ENCODE data around the gene PDCD5.

Gene PDCD5

GRCh38 chr19:32599736-32600157, 18.8 kb downstream of the PDCD5 start:
- Mint-ChIP-seq H3K4me3 (no peak overlapping the region), H3K27ac (no peak overlapping the region), H3K27me3 (ENCODE audit: low read depth) (no peaks in the 10 kb centered on the region), H3K4me1 (ENCODE audit: low read depth) (peaks cover 4% of the 10 kb centered on the region), H3K36me3 (ENCODE audit: low read depth) (peaks cover 21% of the 10 kb centered on the region), H3K9me3 (no peaks in the 10 kb centered on the region)

- peaks cover 12% of the 10 kb centered on the region for H3K36me3 Mint-ChIP-seq (ENCODE audit: low read depth)
- no peak overlapping the region for H3K27ac Mint-ChIP-seq
- H3K4me3 Mint-ChIP-seq: no peak overlapping the region
- no peaks in the 10 kb centered on the region for H3K9me3 Mint-ChIP-seq
- peaks cover 4% of the 10 kb centered on the region for H3K4me1 Mint-ChIP-seq (ENCODE audit: low read depth)
- no peaks in the 10 kb centered on the region for H3K27me3 Mint-ChIP-seq (ENCODE audit: low read depth)
These were observed 23.0 kb downstream of the PDCD5 start for GRCh38 chr19:32603961-32604360.

- no peak overlapping the region for H3K27ac Mint-ChIP-seq
- no peaks in the 10 kb centered on the region for H3K9me3 Mint-ChIP-seq
- no peaks in the 10 kb centered on the region for H3K27me3 Mint-ChIP-seq (ENCODE audit: low read depth)
- H3K36me3 Mint-ChIP-seq (ENCODE audit: low read depth): peaks cover 12% of the 10 kb centered on the region
- H3K4me3 Mint-ChIP-seq: no peak overlapping the region
- peaks cover 2% of the 10 kb centered on the region for H3K4me1 Mint-ChIP-seq (ENCODE audit: low read depth)
These were observed 24.6 kb downstream of the PDCD5 start for GRCh38 chr19:32605544-32605943.

- Mint-ChIP-seq H3K4me1 (ENCODE audit: low read depth) (peaks cover 2% of the 10 kb centered on the region), H3K27me3 (ENCODE audit: low read depth) (no peaks in the 10 kb centered on the region), H3K36me3 (ENCODE audit: low read depth) (peaks cover 12% of the 10 kb centered on the region), H3K27ac (no peak overlapping the region), H3K9me3 (no peaks in the 10 kb centered on the region), H3K4me3 (no peak overlapping the region)
These were observed 25.3 kb downstream of the PDCD5 start for GRCh38 chr19:32606289-32606688.

GRCh38 chr19:32607479-32607878, 26.5 kb downstream of the PDCD5 start:
- H3K36me3 Mint-ChIP-seq (ENCODE audit: low read depth): peaks cover 13% of the 10 kb centered on the region
- H3K4me3 Mint-ChIP-seq: no peak overlapping the region
- no peaks in the 10 kb centered on the region for H3K27me3 Mint-ChIP-seq (ENCODE audit: low read depth)
- peaks cover 2% of the 10 kb centered on the region for H3K4me1 Mint-ChIP-seq (ENCODE audit: low read depth)
- H3K27ac Mint-ChIP-seq: no peak overlapping the region
- H3K9me3 Mint-ChIP-seq: no peaks in the 10 kb centered on the region

DNA sequence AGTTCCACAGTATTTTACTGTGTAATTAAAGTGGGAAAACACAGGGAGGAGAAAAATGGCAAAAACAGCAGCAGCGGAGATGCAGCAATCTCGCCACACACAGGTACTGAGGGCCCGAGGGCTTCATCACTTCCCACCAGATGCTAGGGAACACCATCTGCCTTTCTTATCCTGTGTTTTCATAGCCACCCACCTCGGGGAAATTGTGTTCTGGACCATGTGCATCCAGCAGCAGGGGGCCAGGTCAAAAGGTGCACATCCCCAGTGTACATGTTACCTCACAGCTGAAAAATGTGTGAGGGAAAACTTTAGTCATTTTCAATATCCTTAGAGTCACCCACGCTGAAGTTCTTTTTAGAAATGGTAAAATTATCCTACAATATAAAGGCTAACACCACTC, 30.2 kb downstream of the PDCD5 start:
- Mint-ChIP-seq H3K4me3 (no peak overlapping the region), H3K27ac (no peak overlapping the region), H3K9me3 (no peaks in the 10 kb centered on the region), H3K27me3 (ENCODE audit: low read depth) (no peaks in the 10 kb centered on the region), H3K4me1 (ENCODE audit: low read depth) (peaks cover 2% of the 10 kb centered on the region), H3K36me3 (ENCODE audit: low read depth) (peaks cover 23% of the 10 kb centered on the region)

- no peaks in the 10 kb centered on the region for H3K27me3 Mint-ChIP-seq (ENCODE audit: low read depth)
- H3K4me3 Mint-ChIP-seq: no peak overlapping the region
- peaks cover 2% of the 10 kb centered on the region for H3K4me1 Mint-ChIP-seq (ENCODE audit: low read depth)
- peaks cover 24% of the 10 kb centered on the region for H3K36me3 Mint-ChIP-seq (ENCODE audit: low read depth)
- no peak overlapping the region for H3K27ac Mint-ChIP-seq
- no peaks in the 10 kb centered on the region for H3K9me3 Mint-ChIP-seq
These were observed 32.0 kb downstream of the PDCD5 start for GRCh38 chr19:32613008-32613407.

DNA sequence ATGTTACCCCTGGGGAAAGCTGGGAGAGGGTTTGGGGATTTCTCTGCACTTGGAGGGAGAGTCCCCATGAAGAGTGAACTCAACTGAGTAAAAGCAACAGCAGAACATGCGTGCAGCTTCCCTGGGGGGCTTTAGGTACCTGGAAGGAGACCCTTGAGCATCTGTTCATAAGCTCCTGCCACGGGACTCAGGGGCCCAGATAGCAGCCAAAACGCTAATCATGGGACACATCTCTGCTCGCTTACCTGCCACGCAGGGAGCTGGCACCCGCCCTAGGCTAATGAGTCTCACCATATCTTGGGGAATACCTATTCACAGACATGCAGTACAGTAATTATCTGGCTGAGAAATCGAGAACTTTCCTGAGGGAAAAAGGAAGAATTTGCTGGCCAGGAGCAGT, 33.9 kb downstream of the PDCD5 start:
- Mint-ChIP-seq H3K9me3 (no peaks in the 10 kb centered on the region), H3K27ac (no peak overlapping the region), H3K27me3 (ENCODE audit: low read depth) (no peaks in the 10 kb centered on the region), H3K4me3 (no peak overlapping the region), H3K36me3 (ENCODE audit: low read depth) (peaks cover 25% of the 10 kb centered on the region), H3K4me1 (ENCODE audit: low read depth) (no peaks in the 10 kb centered on the region)

GRCh38 chr19:32615569-32615968, 34.6 kb downstream of the PDCD5 start:
- H3K27me3 Mint-ChIP-seq (ENCODE audit: low read depth): no peaks in the 10 kb centered on the region
- no peaks in the 10 kb centered on the region for H3K4me1 Mint-ChIP-seq (ENCODE audit: low read depth)
- peaks cover 25% of the 10 kb centered on the region for H3K36me3 Mint-ChIP-seq (ENCODE audit: low read depth)

GRCh38 chr19:32619051-32619685, 38.2 kb downstream of the PDCD5 start:
- H3K9me3 Mint-ChIP-seq: no peaks in the 10 kb centered on the region
- peaks cover 23% of the 10 kb centered on the region for H3K36me3 Mint-ChIP-seq (ENCODE audit: low read depth)

More at GRCh38 chr19:32615569-32615968, 34.6 kb downstream of the PDCD5 start:
- Mint-ChIP-seq H3K9me3 (no peaks in the 10 kb centered on the region), H3K4me3 (no peak overlapping the region), H3K27ac (no peak overlapping the region)

GRCh38 chr19:32622002-32622401, 41.0 kb downstream of the PDCD5 start:
- Mint-ChIP-seq H3K4me1 (ENCODE audit: low read depth) (no peaks in the 10 kb centered on the region), H3K9me3 (no peaks in the 10 kb centered on the region), H3K27me3 (ENCODE audit: low read depth) (no peaks in the 10 kb centered on the region), H3K4me3 (no peak overlapping the region), H3K27ac (no peak overlapping the region), H3K36me3 (ENCODE audit: low read depth) (peaks cover 19% of the 10 kb centered on the region)

More at GRCh38 chr19:32619051-32619685, 38.2 kb downstream of the PDCD5 start:
- Mint-ChIP-seq H3K27me3 (ENCODE audit: low read depth) (no peaks in the 10 kb centered on the region), H3K4me3 (no peak overlapping the region), H3K27ac (no peak overlapping the region), H3K4me1 (ENCODE audit: low read depth) (no peaks in the 10 kb centered on the region)

GRCh38 chr19:32624410-32624809, 43.4 kb downstream of the PDCD5 start:
- H3K4me3 Mint-ChIP-seq: no peak overlapping the region
- H3K9me3 Mint-ChIP-seq: no peaks in the 10 kb centered on the region
- no peaks in the 10 kb centered on the region for H3K4me1 Mint-ChIP-seq (ENCODE audit: low read depth)
- no peaks in the 10 kb centered on the region for H3K27me3 Mint-ChIP-seq (ENCODE audit: low read depth)
- H3K36me3 Mint-ChIP-seq (ENCODE audit: low read depth): peaks cover 16% of the 10 kb centered on the region
- H3K27ac Mint-ChIP-seq: no peak overlapping the region

DNA sequence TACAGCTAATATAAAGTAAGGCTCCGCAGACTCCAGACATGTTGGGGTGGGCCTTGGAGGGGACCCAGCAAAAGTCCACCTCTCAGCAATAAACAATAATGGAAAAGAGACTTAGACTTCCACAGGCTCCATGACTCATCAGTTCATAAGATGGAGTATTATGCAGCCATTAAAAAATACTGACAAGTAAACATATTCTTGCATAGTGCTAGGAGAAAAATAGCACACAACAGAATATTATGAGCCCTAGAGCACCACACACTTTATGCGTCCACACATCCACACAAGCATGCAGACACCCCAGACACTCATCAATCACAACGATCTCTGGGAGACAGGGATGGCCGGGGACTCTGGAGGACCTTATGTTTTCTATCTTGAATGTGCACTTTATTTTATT, 46.0 kb downstream of the PDCD5 start:
- H3K4me1 Mint-ChIP-seq (ENCODE audit: low read depth): no peaks in the 10 kb centered on the region
- H3K27me3 Mint-ChIP-seq (ENCODE audit: low read depth): no peaks in the 10 kb centered on the region
- H3K36me3 Mint-ChIP-seq (ENCODE audit: low read depth): peaks cover 12% of the 10 kb centered on the region
- H3K4me3 Mint-ChIP-seq: no peak overlapping the region
- H3K27ac Mint-ChIP-seq: no peak overlapping the region
- no peaks in the 10 kb centered on the region for H3K9me3 Mint-ChIP-seq

DNA sequence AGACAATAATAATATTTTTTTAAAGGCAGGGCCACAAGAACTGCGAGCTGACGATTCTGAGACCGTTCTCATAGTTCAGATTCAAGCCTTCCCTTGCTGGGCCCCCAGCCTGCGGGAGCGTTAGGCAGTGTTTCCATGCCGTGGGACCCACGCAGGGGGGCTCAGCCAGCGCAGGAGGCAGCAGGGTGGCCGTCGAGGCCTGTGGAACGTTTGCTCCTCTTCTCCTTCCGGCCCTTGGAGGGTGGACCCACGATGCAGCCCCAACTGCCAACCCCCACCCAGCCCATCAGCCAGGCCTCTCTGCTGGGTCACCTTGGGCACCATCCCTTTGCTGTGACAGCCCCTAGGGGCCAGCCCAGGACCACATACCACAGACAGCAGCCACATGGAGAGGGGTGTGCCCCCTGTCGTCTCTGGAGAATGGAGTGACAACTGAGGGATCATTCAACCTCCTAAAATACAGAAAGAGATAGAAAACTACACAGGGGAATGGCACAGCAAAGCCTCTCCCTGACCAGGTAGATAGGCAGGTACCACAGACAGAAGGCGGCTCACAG, 46.8 kb downstream of the PDCD5 start:
- Mint-ChIP-seq H3K9me3 (no peaks in the 10 kb centered on the region), H3K27me3 (ENCODE audit: low read depth) (no peaks in the 10 kb centered on the region), H3K4me3 (no peak overlapping the region), H3K27ac (no peak overlapping the region), H3K4me1 (ENCODE audit: low read depth) (no peaks in the 10 kb centered on the region), H3K36me3 (ENCODE audit: low read depth) (peaks cover 6% of the 10 kb centered on the region)

GRCh38 chr19:32630338-32630737, 49.3 kb downstream of the PDCD5 start:
- Mint-ChIP-seq H3K36me3 (ENCODE audit: low read depth) (peaks cover 3% of the 10 kb centered on the region), H3K9me3 (no peaks in the 10 kb centered on the region), H3K27me3 (ENCODE audit: low read depth) (no peaks in the 10 kb centered on the region), H3K27ac (no peak overlapping the region), H3K4me3 (no peak overlapping the region), H3K4me1 (ENCODE audit: low read depth) (no peaks in the 10 kb centered on the region)
